ENCODE results near the gene ARHGAP44. TPM values are rescaled to one million over a fixed set of nuclear protein-coding genes. Genes with fewer than 3 reads are reported as not detected.

Gene ARHGAP44
- total RNA-seq (1 to 10 TPM; 1.2 to 2.6 (median 1.7) TPM), polyA plus RNA-seq (under 1 TPM; 0.54 to 0.99 (median 0.70) TPM)
- long read RNA-seq, donor 1, full-length matches to known transcripts = 2 of 2 reads
- long read RNA-seq, donor 1, partial matches to known transcripts = 0 of 2 reads
- long read RNA-seq, donor 1, other reads (novel, unspliced or antisense) = 0 of 2 reads
- long read RNA-seq, donor 2, full-length matches to known transcripts = 1 of 1 reads
- long read RNA-seq, donor 2, partial matches to known transcripts = 0 of 1 reads
- long read RNA-seq, donor 2, other reads (novel, unspliced or antisense) = 0 of 1 reads

GRCh38 chr17:12789481-12790248 lies at the start of gene ARHGAP44:
Gene ARHGAP44 (plus strand): TSS chr17:12789498. CDS start chr17:12789839, 341 bp downstream.
- H3K36me3 ChIP-seq = no peaks in the 10 kb centered on the region
- H3K27ac ChIP-seq = peak within 1 kb of the TSS in 5 of 8 donors; percentile 15 to 48 (median 26)
- 1 to 2% (median 1%) methylated on average over 42 to 86 of the region's 86 CpGs for WGBS, 5 donors
- H3K27me3 ChIP-seq (replicated peaks in 1 of 7) = peaks cover 0 to 66% (median 24%) of the 10 kb centered on the region in 7 donors
- H3K4me3 ChIP-seq = peak within 1 kb of the TSS; percentile 49 to 90 (median 69)
- peak; percentile 84 for DNase-seq
- peaks cover 0 to 17% (median 11%) of the 10 kb centered on the region in 6 donors for H3K4me1 ChIP-seq
- intact Hi-C loops (cut with DNase I; ENCODE audit: low total_unique reads) = no loop called here
- no peak for TF ChIP-seq CTCF (IDR thresholded peaks at IDR 0.05 in 8 of 11, conservative IDR thresholded peaks at IDR 0.05 in 3 of 11)
- peak in 2 of 3 donors; percentile 28 to 51 for TF ChIP-seq POLR2AphosphoS5 (IDR thresholded peaks at IDR 0.05)
- TF ChIP-seq POLR2A (IDR thresholded peaks at IDR 0.05) = no peak
- H3K9me3 ChIP-seq = no peaks in the 10 kb centered on the region

- H3K27ac ChIP-seq = no peak overlapping the region
- WGBS, 5 donors = 58 to 79% (median 63%) methylated on average over 4 of the region's 4 CpGs
- DNase-seq = no peak
- H3K4me3 ChIP-seq = no peak overlapping the region
- intact Hi-C loops (cut with DNase I; ENCODE audit: low total_unique reads) = no loop called here
- H3K36me3 ChIP-seq = no peaks in the 10 kb centered on the region
- H3K9me3 ChIP-seq = no peaks in the 10 kb centered on the region
- no peak for TF ChIP-seq POLR2A (IDR thresholded peaks at IDR 0.05)
- TF ChIP-seq CTCF (IDR thresholded peaks at IDR 0.05 in 8 of 11, conservative IDR thresholded peaks at IDR 0.05 in 3 of 11) = no peak
- no peak for TF ChIP-seq POLR2AphosphoS5 (IDR thresholded peaks at IDR 0.05)
- peaks cover 0 to 15% (median 0%) of the 10 kb centered on the region in 7 donors for H3K27me3 ChIP-seq (replicated peaks in 1 of 7)
- H3K4me1 ChIP-seq = peaks cover 0 to 6% (median 0%) of the 10 kb centered on the region in 6 donors
These were observed 49.8 kb upstream of the ARHGAP44 start for GRCh38 chr17:12739500-12739899.

- TF ChIP-seq POLR2A (IDR thresholded peaks at IDR 0.05) (no peak), CTCF (IDR thresholded peaks at IDR 0.05 in 8 of 11, conservative IDR thresholded peaks at IDR 0.05 in 3 of 11) (no peak), POLR2AphosphoS5 (IDR thresholded peaks at IDR 0.05) (no peak)
- no peak overlapping the region for H3K27ac ChIP-seq
These were observed 46.3 kb upstream of the ARHGAP44 start for GRCh38 chr17:12743046-12743445.

GRCh38 chr17:12744298-12744697 lies 45.0 kb upstream of the ARHGAP44 start:
- 83 to 87% (median 85%) methylated on average over 5 of the region's 5 CpGs for WGBS, 5 donors
- Histone ChIP-seq H3K4me1 (peaks cover 0 to 6% (median 0%) of the 10 kb centered on the region in 6 donors), H3K4me3 (no peak overlapping the region), H3K27ac (no peak overlapping the region), H3K27me3 (replicated peaks in 1 of 7) (peaks cover 0 to 15% (median 0%) of the 10 kb centered on the region in 7 donors), H3K36me3 (no peaks in the 10 kb centered on the region), H3K9me3 (no peaks in the 10 kb centered on the region)
- peak; percentile 58 for DNase-seq
- TF ChIP-seq CTCF (IDR thresholded peaks at IDR 0.05 in 8 of 11, conservative IDR thresholded peaks at IDR 0.05 in 3 of 11) (no peak), POLR2AphosphoS5 (IDR thresholded peaks at IDR 0.05) (no peak), POLR2A (IDR thresholded peaks at IDR 0.05) (no peak)
- intact Hi-C loops (cut with DNase I; ENCODE audit: low total_unique reads) = no loop called here

More at GRCh38 chr17:12743046-12743445, 46.3 kb upstream of the ARHGAP44 start:
- Histone ChIP-seq H3K36me3 (no peaks in the 10 kb centered on the region), H3K27me3 (replicated peaks in 1 of 7) (peaks cover 0 to 15% (median 0%) of the 10 kb centered on the region in 7 donors), H3K9me3 (no peaks in the 10 kb centered on the region), H3K4me3 (no peak overlapping the region), H3K4me1 (peaks cover 0 to 6% (median 0%) of the 10 kb centered on the region in 6 donors)
- no peak for DNase-seq
- WGBS, 5 donors = 66 to 85% (median 72%) methylated on average over 3 of the region's 3 CpGs
- intact Hi-C loops (cut with DNase I; ENCODE audit: low total_unique reads) = no loop called here

All from spleen (tissue), 13 donors.